GM12878 (cell line): ENCODE measurements around the gene GOLPH3. TPM values are rescaled to one million over a fixed set of nuclear protein-coding genes. Genes with fewer than 3 reads are reported as not detected.

ENCODE experiments used
- ATAC-seq: fragments of 200-7000 bp; cut with Tn5 transposase; 3 replicates; pipeline ENCODE4 v1.9.1; 2020; ENCODE audit warnings: mild to moderate bottlenecking, moderate library complexity
- BruUV-seq: library from RNA; stranded (reverse); fragments of 400-500 nt; replicated peaks from 2 replicates; lab custom pipeline; 2021; lab: Mats Ljungman, UMichigan
- CTCF ChIA-PET: fragments of 300-600 bp; sonication (Branson Sonifier 250); formaldehyde crosslinking; extraction: SDS; loops from one replicate; lab custom pipeline; 2021; ENCODE audit warnings: inconsistent platforms; lab: Yijun Ruan, JAX
- POLR2A ChIA-PET: fragments of 350-600 bp; formaldehyde crosslinking; extraction: SDS; loops from one replicate; lab custom pipeline; 2021; ENCODE audit warnings: inconsistent platforms; lab: Charles Lee
- RAD21 ChIA-PET: fragments of 300-600 bp; sonication (Branson Sonifier 250); formaldehyde crosslinking; loops from one replicate; lab custom pipeline; 2023; ENCODE audit warnings: antibody characterized with exemption; ENCODE audit not compliant: unreplicated experiment; lab: Charles Lee
- SMC1A ChIA-PET: fragments of 300-600 bp; sonication (Branson Sonifier 250); formaldehyde crosslinking; loops from one replicate; lab custom pipeline; 2023; ENCODE audit not compliant: unreplicated experiment, uncharacterized antibody; lab: Charles Lee
- DNase-seq: peaks from one replicate; pipeline ENCODE4 v3.0.0-alpha.2; 2011; ENCODE audit warnings: low read depth, low spot score
- FAIRE-seq: peaks from 3 replicates; lab custom pipeline; 2011; peaks lifted over from hg19 to GRCh38; lab: Jason Lieb, UNC
- H2AFZ ChIP-seq: 2 replicates; pipeline ENCODE4 v1.6.0; 2011; ENCODE audit warnings: low read depth, low read length, control low read depth; ENCODE audit not compliant: control insufficient read depth
- H3K27ac ChIP-seq: 2 replicates; pipeline ENCODE4 v1.5.1; 2011; ENCODE audit warnings: control low read depth; ENCODE audit not compliant: control insufficient read depth, insufficient read depth
- H3K27me3 ChIP-seq, 2 experiments: replicated peaks in 1 of 2; 2 replicates each; pipeline versions ENCODE4 v1.6.0 to v1.6.1; 2011; ENCODE audit warnings: low read length in 1 of 2; ENCODE audit not compliant: control insufficient read depth in 2 of 2, insufficient read depth in 2 of 2
- H3K36me3 ChIP-seq, 2 experiments: 2 replicates each; pipeline ENCODE4 v1.5.1; 2011; ENCODE audit warnings: low read length in 1 of 2; ENCODE audit not compliant: control insufficient read depth in 2 of 2, insufficient read depth in 2 of 2
- H3K4me1 ChIP-seq: 2 replicates; pipeline ENCODE4 v1.6.1; 2011; ENCODE audit warnings: mild to moderate bottlenecking, low read length, moderate library complexity, mixed read lengths; ENCODE audit not compliant: control insufficient read depth, insufficient read depth
- H3K4me2 ChIP-seq: 2 replicates; pipeline ENCODE4 v1.6.0; 2011; ENCODE audit warnings: control low read depth; ENCODE audit not compliant: control insufficient read depth, insufficient read depth
- H3K4me3 ChIP-seq: fragments of 200-600 bp; sonication (generic); 2 replicates; pipeline ENCODE4 v1.5.1; 2016
- H3K79me2 ChIP-seq: 2 replicates; pipeline ENCODE4 v1.6.0; 2011; ENCODE audit warnings: low read length; ENCODE audit not compliant: control insufficient read depth, insufficient read depth
- H3K9ac ChIP-seq: 2 replicates; pipeline ENCODE4 v1.8.0; 2011; ENCODE audit warnings: low read length, control low read depth, mixed read lengths; ENCODE audit not compliant: control insufficient read depth, insufficient read depth
- H3K9me3 ChIP-seq: replicated peaks from 3 replicates; pipeline ENCODE4 v1.5.1; 2011; ENCODE audit warnings: mild to moderate bottlenecking, low read length; ENCODE audit not compliant: control insufficient read depth, insufficient read depth
- H4K20me1 ChIP-seq: 2 replicates; pipeline ENCODE4 v1.6.0; 2011; ENCODE audit not compliant: control insufficient read depth, insufficient read depth
- HCFC1 ChIP-seq: fragments of 150-350 bp; IDR thresholded peaks from 2 replicates; pipeline ENCODE4 v1.6.1; 2014; ENCODE audit warnings: low read length
- HDAC2 ChIP-seq: fragments of 200-600 bp; sonication (generic); IDR thresholded peaks from 2 replicates; pipeline ENCODE4 v1.6.1; 2017
- JUNB ChIP-seq: IDR thresholded peaks from 2 replicates; pipeline ENCODE4 v1.6.1; 2016; ENCODE audit warnings: antibody characterized with exemption, mild to moderate bottlenecking
- NRF1 ChIP-seq: conservative IDR thresholded peaks from 2 replicates; pipeline ENCODE4 v1.6.1; 2011; ENCODE audit warnings: mild to moderate bottlenecking, low read depth, low read length, improper control_type of control experiment
- PAX5 ChIP-seq: IDR thresholded peaks from 2 replicates; pipeline ENCODE4 v1.6.1; 2011; ENCODE audit warnings: low read depth, low read length, borderline replicate concordance
- SP1 ChIP-seq: IDR thresholded peaks from one replicate; pipeline ENCODE4 v1.6.1; 2011; ENCODE audit warnings: low read depth, low read length
- SUPT20H ChIP-seq: IDR thresholded peaks from 2 replicates; pipeline ENCODE4 v1.6.1; 2011; ENCODE audit warnings: low read depth, mild to moderate bottlenecking, low read length, moderate library complexity, borderline replicate concordance; ENCODE audit not compliant: control insufficient read depth
- WRNIP1 ChIP-seq: IDR thresholded peaks from 2 replicates; pipeline ENCODE4 v1.6.1; 2011; ENCODE audit warnings: low read depth, low read length, improper control_type of control experiment, borderline replicate concordance
- ZNF384 ChIP-seq: IDR thresholded peaks from 2 replicates; pipeline ENCODE4 v1.6.1; 2012; ENCODE audit warnings: low read depth, mild to moderate bottlenecking, low read length, improper control_type of control experiment, borderline replicate concordance
- WGBS: methylation state at CpG from one replicate; pipeline ENCODE4 v1.1.6; 2016; ENCODE audit warnings: low lambda C conversion rate; ENCODE audit not compliant: insufficient replicate concordance, insufficient coverage; ENCODE audit errors: missing lambda C conversion rate; 5-methylcytosine and 5-hydroxymethylcytosine counted together
- in situ Hi-C: fragments of 300-500 bp; cut with MboI; formaldehyde crosslinking; loops from 9 replicates; pipeline ENCODE4 v1.14.3; 2018; ENCODE audit warnings: mixed read lengths
- intact Hi-C: fragments of 100-400 bp; cut with micrococcal nuclease; formaldehyde crosslinking; loops from one replicate; pipeline ENCODE4 v1.14.2; 2022; ENCODE audit not compliant: unreplicated experiment
- polyA plus RNA-seq, 11 experiments: library from polyadenylated mRNA; depleted of rRNA in 4 of 11; unstranded in 6 of 11; stranded (reverse) in 5 of 11; fragments of >200 nt; fragmentation: Nextera tagmentation in 4 of 11; fragmentation: Illumina TruSeq in 1 of 11; extraction: Ambion mirVana in 4 of 11; extraction: Trizol in 1 of 11; gene quantifications; 1 replicate in 1 of 11; 2 replicates in 10 of 11; pipeline versions ENCODE4 v1.2.1 to v1.2.3, GENCODE V29; 2011 to 2016; ENCODE audit warnings: inconsistent platforms in 2 of 11, missing spikeins in 2 of 11, low read depth in 1 of 11
- total RNA-seq, 4 experiments: library from RNA; depleted of rRNA in 3 of 4; stranded (reverse); fragments of >200 nt in 3 of 4; fragmentation: Illumina TruSeq in 1 of 4; extraction: Trizol in 1 of 4; gene quantifications; 2 replicates each; pipeline versions ENCODE4 v1.2.1 to v1.2.3, GENCODE V29; 2013 to 2021
- TF ChIP-seq, protein P1 (sequence below): fragments of 450-650 bp; IDR thresholded peaks from 2 replicates; pipeline ENCODE4 v1.6.1; 2014; ENCODE audit warnings: mild to moderate bottlenecking
- TF ChIP-seq, protein P2 (sequence below): fragments of 450-650 bp; conservative IDR thresholded peaks from 2 replicates; pipeline ENCODE4 v1.6.1; 2017; ENCODE audit warnings: mild to moderate bottlenecking, moderate library complexity

Gene GOLPH3
- total and polyA plus RNA-seq, 10 of the 15 experiments (the other 5 are each of a cell fraction or from before 2014, with no cell fraction given): 14.0 to 79.7 (median 43.2) TPM

DNA sequence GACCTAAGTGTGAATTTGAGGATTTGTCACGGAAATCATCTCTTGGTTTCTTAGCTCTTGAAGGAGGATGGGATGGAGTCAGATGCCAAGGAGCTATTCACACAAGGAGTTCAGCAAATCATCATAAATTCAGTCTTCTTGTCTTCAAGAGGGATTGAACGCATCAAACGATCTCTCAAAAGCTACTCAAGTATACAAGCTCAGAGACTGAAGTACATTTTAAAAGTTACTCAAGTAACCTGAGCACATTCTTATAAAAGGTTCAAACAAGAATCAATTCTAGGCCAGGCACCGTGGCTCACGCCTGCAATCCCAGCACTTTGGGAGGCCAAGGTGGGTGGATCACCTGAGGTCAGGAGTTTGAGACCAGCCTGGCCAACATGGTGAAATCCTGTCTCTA, 21.1 kb upstream of the GOLPH3 start:
- FAIRE-seq (no peak), DNase-seq (no peak), ATAC-seq (no peak)
- no peak for TF ChIP-seq NRF1
- no peak for TF ChIP-seq JUNB
- TF ChIP-seq, protein P1, sequence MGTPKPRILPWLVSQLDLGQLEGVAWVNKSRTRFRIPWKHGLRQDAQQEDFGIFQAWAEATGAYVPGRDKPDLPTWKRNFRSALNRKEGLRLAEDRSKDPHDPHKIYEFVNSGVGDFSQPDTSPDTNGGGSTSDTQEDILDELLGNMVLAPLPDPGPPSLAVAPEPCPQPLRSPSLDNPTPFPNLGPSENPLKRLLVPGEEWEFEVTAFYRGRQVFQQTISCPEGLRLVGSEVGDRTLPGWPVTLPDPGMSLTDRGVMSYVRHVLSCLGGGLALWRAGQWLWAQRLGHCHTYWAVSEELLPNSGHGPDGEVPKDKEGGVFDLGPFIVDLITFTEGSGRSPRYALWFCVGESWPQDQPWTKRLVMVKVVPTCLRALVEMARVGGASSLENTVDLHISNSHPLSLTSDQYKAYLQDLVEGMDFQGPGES: no peak
- TF ChIP-seq ZNF384: no peak
- no peak for TF ChIP-seq HDAC2
- TF ChIP-seq SUPT20H: no peak
- TF ChIP-seq SP1: no peak
- no peak for TF ChIP-seq HCFC1
- no peak for TF ChIP-seq WRNIP1
- TF ChIP-seq, protein P2, sequence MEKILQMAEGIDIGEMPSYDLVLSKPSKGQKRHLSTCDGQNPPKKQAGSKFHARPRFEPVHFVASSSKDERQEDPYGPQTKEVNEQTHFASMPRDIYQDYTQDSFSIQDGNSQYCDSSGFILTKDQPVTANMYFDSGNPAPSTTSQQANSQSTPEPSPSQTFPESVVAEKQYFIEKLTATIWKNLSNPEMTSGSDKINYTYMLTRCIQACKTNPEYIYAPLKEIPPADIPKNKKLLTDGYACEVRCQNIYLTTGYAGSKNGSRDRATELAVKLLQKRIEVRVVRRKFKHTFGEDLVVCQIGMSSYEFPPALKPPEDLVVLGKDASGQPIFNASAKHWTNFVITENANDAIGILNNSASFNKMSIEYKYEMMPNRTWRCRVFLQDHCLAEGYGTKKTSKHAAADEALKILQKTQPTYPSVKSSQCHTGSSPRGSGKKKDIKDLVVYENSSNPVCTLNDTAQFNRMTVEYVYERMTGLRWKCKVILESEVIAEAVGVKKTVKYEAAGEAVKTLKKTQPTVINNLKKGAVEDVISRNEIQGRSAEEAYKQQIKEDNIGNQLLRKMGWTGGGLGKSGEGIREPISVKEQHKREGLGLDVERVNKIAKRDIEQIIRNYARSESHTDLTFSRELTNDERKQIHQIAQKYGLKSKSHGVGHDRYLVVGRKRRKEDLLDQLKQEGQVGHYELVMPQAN: no peak
- TF ChIP-seq PAX5: no peak
- Histone ChIP-seq H3K4me2 (no peak overlapping the region), H2AFZ (no peak overlapping the region), H3K36me3 (no peaks in the 10 kb centered on the region), H3K9ac (no peak overlapping the region), H3K4me1 (peaks cover 3% of the 10 kb centered on the region; the same call in 1 of the 2 replicates), H3K9me3 (no peaks in the 10 kb centered on the region), H3K27ac (no peak overlapping the region), H3K79me2 (no peaks in the 10 kb centered on the region), H4K20me1 (no peaks in the 10 kb centered on the region), H3K27me3 (no peaks in the 10 kb centered on the region; a peak in 1 of 4 replicates), H3K4me3 (no peak overlapping the region)
- no TSS peak for BruUV-seq
- intact Hi-C loops: no loop called here
- ChIA-PET CTCF (interaction anchor here (1.0 kb wide), 1 partner anchor 262 kb away, joined by 4 read pairs; no protein-coding TSS in a partner anchor), SMC1A (no interaction called here), POLR2A (no interaction called here), RAD21 (no interaction called here)
- WGBS: 62% methylated on average over 5 of the region's 5 CpGs
- in situ Hi-C loops: no loop called here
